C4-2B (cell line): ENCODE results near the gene CDK8.

Source experiments
- ZFX ChIP-seq: fragments of 450-650 bp; IDR thresholded peaks from 2 replicates; pipeline ENCODE4 v1.6.1; 2017
- TF ChIP-seq, protein P1 (sequence below): fragments of 450-650 bp; conservative IDR thresholded peaks from 2 replicates; pipeline ENCODE4 v1.5.1; 2017; ENCODE audit warnings: mild to moderate bottlenecking

DNA sequence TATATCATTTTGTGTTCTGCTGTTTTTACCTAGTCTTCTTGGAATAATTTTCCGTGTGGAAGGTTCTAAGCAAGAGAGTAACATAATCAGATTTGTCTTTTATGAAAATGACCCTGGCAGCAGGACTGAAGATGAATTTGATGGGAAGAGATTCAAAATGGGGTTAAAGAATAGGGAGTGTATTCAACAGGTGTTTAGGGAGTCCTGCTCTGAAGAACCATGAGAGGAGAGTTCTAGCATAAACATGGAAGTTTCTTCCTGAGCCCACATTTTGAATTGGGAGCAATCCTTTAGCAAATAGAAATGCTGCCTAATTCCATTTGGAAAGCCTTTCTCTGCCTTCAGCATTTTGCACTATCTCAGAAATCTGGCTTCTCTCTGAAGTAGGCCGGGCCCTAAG, 127.0 kb downstream of the CDK8 start:
- TF ChIP-seq, protein P1, sequence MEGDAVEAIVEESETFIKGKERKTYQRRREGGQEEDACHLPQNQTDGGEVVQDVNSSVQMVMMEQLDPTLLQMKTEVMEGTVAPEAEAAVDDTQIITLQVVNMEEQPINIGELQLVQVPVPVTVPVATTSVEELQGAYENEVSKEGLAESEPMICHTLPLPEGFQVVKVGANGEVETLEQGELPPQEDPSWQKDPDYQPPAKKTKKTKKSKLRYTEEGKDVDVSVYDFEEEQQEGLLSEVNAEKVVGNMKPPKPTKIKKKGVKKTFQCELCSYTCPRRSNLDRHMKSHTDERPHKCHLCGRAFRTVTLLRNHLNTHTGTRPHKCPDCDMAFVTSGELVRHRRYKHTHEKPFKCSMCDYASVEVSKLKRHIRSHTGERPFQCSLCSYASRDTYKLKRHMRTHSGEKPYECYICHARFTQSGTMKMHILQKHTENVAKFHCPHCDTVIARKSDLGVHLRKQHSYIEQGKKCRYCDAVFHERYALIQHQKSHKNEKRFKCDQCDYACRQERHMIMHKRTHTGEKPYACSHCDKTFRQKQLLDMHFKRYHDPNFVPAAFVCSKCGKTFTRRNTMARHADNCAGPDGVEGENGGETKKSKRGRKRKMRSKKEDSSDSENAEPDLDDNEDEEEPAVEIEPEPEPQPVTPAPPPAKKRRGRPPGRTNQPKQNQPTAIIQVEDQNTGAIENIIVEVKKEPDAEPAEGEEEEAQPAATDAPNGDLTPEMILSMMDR: no peak
- TF ChIP-seq ZFX: no peak
